Suprapubic skin (tissue), 4 donors: Measurements from ENCODE around the gene GALNT15.

Source experiments
- CTCF ChIP-seq, 2 donors: fragments of 200-600 bp in 1 of 2; fragments of 450-650 bp in 1 of 2; sonication (generic) in 1 of 2; IDR thresholded peaks; one replicate each; pipeline ENCODE4 v1.5.1; 2016 to 2019; ENCODE audit warnings: antibody characterized with exemption in 2 of 2, mild to moderate bottlenecking in 1 of 2, moderate library complexity in 1 of 2
- POLR2A ChIP-seq, 2 donors: fragments of 450-650 bp; IDR thresholded peaks; one replicate each; pipeline ENCODE4 v1.6.1; 2017; ENCODE audit warnings: antibody characterized with exemption in 2 of 2, mild to moderate bottlenecking in 2 of 2, moderate library complexity in 2 of 2
- POLR2AphosphoS5 ChIP-seq, 3 donors: sonication (generic); formaldehyde crosslinking; IDR thresholded peaks; one replicate each; pipeline ENCODE4 v1.6.1; 2017; ENCODE audit warnings: antibody characterized with exemption in 3 of 3

- TF ChIP-seq POLR2A (IDR thresholded peaks at IDR 0.05) (no peak), POLR2AphosphoS5 (IDR thresholded peaks at IDR 0.05) (no peak), CTCF (IDR thresholded peaks at IDR 0.05) (no peak)
Measured at GRCh38 chr3:16171825-16172224, 2.7 kb upstream of the GALNT15 start.
